Measurements from ENCODE around the gene SETD4.

Gene SETD4

GRCh38 chr21:36005879-36006400 is 54.4 kb downstream of the SETD4 start:
- no peak overlapping the region for H3K4me3 ChIP-seq (ENCODE audit: low read depth, low read length)
- DNase-seq (ENCODE audit: low read depth): no peak
- TF ChIP-seq, protein P1, sequence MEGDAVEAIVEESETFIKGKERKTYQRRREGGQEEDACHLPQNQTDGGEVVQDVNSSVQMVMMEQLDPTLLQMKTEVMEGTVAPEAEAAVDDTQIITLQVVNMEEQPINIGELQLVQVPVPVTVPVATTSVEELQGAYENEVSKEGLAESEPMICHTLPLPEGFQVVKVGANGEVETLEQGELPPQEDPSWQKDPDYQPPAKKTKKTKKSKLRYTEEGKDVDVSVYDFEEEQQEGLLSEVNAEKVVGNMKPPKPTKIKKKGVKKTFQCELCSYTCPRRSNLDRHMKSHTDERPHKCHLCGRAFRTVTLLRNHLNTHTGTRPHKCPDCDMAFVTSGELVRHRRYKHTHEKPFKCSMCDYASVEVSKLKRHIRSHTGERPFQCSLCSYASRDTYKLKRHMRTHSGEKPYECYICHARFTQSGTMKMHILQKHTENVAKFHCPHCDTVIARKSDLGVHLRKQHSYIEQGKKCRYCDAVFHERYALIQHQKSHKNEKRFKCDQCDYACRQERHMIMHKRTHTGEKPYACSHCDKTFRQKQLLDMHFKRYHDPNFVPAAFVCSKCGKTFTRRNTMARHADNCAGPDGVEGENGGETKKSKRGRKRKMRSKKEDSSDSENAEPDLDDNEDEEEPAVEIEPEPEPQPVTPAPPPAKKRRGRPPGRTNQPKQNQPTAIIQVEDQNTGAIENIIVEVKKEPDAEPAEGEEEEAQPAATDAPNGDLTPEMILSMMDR (conservative IDR thresholded peaks at IDR 0.05; ENCODE audit: low read depth, low read length): no peak

DNA sequence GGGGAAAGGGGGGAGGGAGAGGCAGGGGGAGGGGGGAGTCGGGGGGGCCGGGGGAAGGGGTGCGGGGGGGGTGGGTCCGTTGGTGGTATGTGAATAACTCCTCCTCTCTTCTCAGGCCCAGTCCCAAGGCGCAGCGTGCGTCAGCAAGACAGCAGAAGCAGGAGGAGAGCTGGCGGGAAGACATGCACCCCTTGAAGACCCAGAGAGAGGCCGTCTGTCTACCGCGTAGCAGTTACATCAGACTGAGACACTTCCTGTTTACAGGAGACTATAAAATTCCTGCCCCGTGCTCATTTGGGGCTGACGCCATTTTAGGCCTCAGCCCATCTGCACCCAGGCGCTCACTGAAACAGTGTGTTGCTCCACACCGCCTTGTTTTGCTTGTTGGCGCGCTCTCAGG is 55.3 kb downstream of the SETD4 start:
- peak; percentile 7 for DNase-seq (ENCODE audit: low read depth)
- TF ChIP-seq, protein P1 (conservative IDR thresholded peaks at IDR 0.05; ENCODE audit: low read depth, low read length): no peak
- no peak overlapping the region for H3K4me3 ChIP-seq (ENCODE audit: low read depth, low read length)

GRCh38 chr21:36004441-36004840 is 55.9 kb downstream of the SETD4 start:
- H3K4me3 ChIP-seq (ENCODE audit: low read depth, low read length): no peak overlapping the region
- no peak for DNase-seq (ENCODE audit: low read depth)
- TF ChIP-seq, protein P1 (conservative IDR thresholded peaks at IDR 0.05; ENCODE audit: low read depth, low read length): no peak

DNA sequence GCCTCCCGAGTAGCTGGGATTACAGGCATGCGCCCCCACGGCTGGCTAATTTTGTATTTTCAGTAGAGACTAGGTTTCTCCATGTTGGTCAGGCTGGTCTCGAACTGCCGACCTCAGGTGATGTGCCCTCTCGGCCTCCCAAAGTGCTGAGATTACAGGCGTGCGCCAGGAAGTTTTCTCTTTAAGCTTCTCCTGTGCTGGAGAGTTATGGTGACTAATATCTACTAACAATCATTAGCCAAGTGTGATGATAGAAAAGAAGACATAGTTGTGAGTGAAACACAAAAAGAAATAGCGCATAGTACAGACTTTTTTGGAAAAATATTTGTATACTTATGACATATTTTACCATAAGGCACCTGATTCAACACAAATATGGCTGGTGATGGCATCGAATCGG is 56.5 kb downstream of the SETD4 start:
- no peak for DNase-seq (ENCODE audit: low read depth)
- TF ChIP-seq, protein P1 (conservative IDR thresholded peaks at IDR 0.05; ENCODE audit: low read depth, low read length): no peak
- H3K4me3 ChIP-seq (ENCODE audit: low read depth, low read length): no peak overlapping the region

DNA sequence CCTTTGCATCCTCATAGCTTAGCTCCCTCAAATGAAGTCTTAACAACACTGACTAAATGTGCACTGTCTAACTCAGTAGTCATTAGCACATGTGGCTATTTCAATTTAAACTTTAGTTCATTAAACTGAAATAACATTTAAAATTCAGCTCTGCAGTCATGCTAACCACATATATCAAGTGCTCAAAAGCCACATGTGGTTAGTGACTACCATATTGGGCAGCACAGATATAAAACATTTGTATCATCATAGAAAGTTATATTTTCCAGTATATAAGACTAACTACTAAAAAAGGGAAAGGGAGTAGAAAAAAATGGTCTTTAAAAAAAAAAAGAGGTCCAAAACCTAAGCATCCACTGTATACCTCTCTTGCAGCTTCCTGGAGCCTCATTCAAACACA is 64.1 kb downstream of the SETD4 start:
- TF ChIP-seq, protein P1 (conservative IDR thresholded peaks at IDR 0.05; ENCODE audit: low read depth, low read length): no peak
- DNase-seq (ENCODE audit: low read depth): no peak
- H3K4me3 ChIP-seq (ENCODE audit: low read depth, low read length): no peak overlapping the region

DNA sequence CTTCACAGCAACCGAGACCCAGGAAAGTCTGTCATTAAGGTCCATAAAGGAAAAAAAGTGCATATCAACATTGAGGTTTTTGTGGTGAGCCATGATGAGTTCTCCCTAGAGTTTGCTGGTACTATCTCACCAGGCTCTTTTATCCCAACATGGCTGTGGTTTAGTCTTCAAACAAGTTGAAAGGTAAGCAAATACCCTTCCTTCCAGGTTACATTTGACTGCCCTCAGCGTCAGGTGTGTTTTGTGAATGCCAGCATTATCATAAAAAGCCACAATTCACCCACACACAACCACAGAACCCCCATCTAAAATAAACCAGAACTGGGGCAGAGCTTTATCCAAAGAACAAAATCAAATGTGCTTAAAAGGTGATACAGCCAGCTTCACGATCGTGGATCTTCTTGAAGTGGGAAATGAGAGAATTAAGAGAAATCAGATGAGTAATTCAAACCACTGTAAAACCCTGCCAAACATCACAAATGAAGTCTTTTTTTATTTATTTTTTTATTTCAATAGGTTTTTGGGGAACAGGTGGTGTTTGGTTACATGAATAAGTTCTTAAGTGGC is 64.7 kb downstream of the SETD4 start:
- TF ChIP-seq, protein P1 (conservative IDR thresholded peaks at IDR 0.05; ENCODE audit: low read depth, low read length): no peak
- no peak overlapping the region for H3K4me3 ChIP-seq (ENCODE audit: low read depth, low read length)
- DNase-seq (ENCODE audit: low read depth): no peak

DNA sequence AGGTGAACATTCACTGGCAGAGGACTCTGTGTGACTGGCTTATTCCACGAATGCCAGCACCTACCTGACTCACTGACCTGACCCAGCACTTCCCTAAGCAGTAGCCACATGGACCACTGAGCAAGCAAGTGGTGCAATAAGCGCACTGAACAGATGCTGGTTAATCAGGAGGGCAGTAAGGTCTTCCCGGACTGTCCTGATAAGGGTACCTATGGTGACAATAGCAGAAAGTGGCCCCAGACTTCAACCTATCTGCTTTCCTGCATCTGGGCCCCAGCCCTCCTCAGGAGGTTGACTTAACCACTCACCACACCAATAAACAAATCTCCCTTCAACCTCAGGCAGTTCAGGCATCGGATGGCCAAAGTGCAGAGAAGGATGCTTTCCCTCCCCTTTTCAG is 65.7 kb downstream of the SETD4 start:
- no peak overlapping the region for H3K4me3 ChIP-seq (ENCODE audit: low read depth, low read length)
- DNase-seq (ENCODE audit: low read depth): no peak
- TF ChIP-seq, protein P1 (conservative IDR thresholded peaks at IDR 0.05; ENCODE audit: low read depth, low read length): no peak
